SU-DHL-6 (cell line): ENCODE results near the gene REN.

Experiments
- H2AFZ ChIP-seq: fragments of 200-600 bp; sonication (generic); 2 replicates; pipeline ENCODE4 v1.6.1; 2014; ENCODE audit warnings: low read depth, mild to moderate bottlenecking, moderate library complexity, mixed read lengths, antibody characterized with exemption, low read length; ENCODE audit not compliant: severe bottlenecking
- H3F3A ChIP-seq: fragments of 200-600 bp; shearing (Covaris generic); 2 replicates; pipeline ENCODE4 v1.6.0; 2016; ENCODE audit warnings: antibody characterized with exemption, mild to moderate bottlenecking; ENCODE audit not compliant: insufficient read depth
- H3K27ac ChIP-seq: fragments of 200-600 bp; sonication (generic); 2 replicates; pipeline ENCODE4 v1.5.1; 2016; ENCODE audit warnings: low read depth, mild to moderate bottlenecking, low read length, moderate library complexity, mixed read lengths
- H3K27me3 ChIP-seq: fragments of 200-600 bp; sonication (generic), shearing (Covaris generic); 2 replicates; pipeline ENCODE4 v1.6.0; 2014; ENCODE audit warnings: mild to moderate bottlenecking, low read length
- H3K36me3 ChIP-seq: fragments of 200-600 bp; sonication (generic); 2 replicates; pipeline ENCODE4 v1.6.1; 2014; ENCODE audit warnings: mild to moderate bottlenecking, low read length, mixed read lengths
- H3K4me2 ChIP-seq: fragments of 300-600, 200-600 bp; shearing (Covaris generic), sonication (generic); 2 replicates; pipeline ENCODE4 v1.6.0; 2014; ENCODE audit warnings: low read length, low read depth, mild to moderate bottlenecking; ENCODE audit not compliant: poor library complexity, severe bottlenecking
- H3K4me3 ChIP-seq: fragments of 200-600 bp; sonication (generic); 2 replicates; pipeline ENCODE4 v1.5.1; 2014; ENCODE audit warnings: antibody characterized with exemption, low read length, mild to moderate bottlenecking, mixed read lengths; ENCODE audit not compliant: insufficient read depth, poor library complexity, severe bottlenecking
- H3K79me2 ChIP-seq: fragments of 200-600 bp; sonication (generic); 2 replicates; pipeline ENCODE4 v1.6.1; 2014; ENCODE audit warnings: mild to moderate bottlenecking, low read length, moderate library complexity; ENCODE audit not compliant: insufficient read depth
- H3K9ac ChIP-seq: fragments of 200-600 bp; sonication (generic); 2 replicates; pipeline ENCODE4 v1.7.0; 2014; ENCODE audit warnings: mild to moderate bottlenecking, low read length
- H3K9me2 ChIP-seq: fragments of 200-600 bp; sonication (generic); replicated peaks from 2 replicates; pipeline ENCODE4 v1.6.1; 2014; ENCODE audit warnings: low read length; ENCODE audit not compliant: insufficient read depth
- H3K9me3 ChIP-seq: fragments of 200-600 bp; sonication (generic); 2 replicates; pipeline ENCODE4 v1.6.1; 2014; ENCODE audit warnings: low read length, mixed read lengths; ENCODE audit not compliant: insufficient read depth
- H4K20me1 ChIP-seq: fragments of 200-600 bp; sonication (generic); 2 replicates; pipeline ENCODE4 v1.6.1; 2014; ENCODE audit warnings: low read depth, mild to moderate bottlenecking, antibody characterized with exemption, low read length, moderate library complexity, mixed read lengths
- EZH2phosphoT487 ChIP-seq: fragments of 200-600 bp; sonication (generic), shearing (Covaris generic); conservative IDR thresholded peaks from 2 replicates; pipeline ENCODE4 v1.6.1; 2018; ENCODE audit warnings: mild to moderate bottlenecking, antibody characterized with exemption, low read length, moderate library complexity, mixed read lengths
- TF ChIP-seq, protein P1 (sequence below): fragments of 200-600 bp; sonication (generic); IDR thresholded peaks from one replicate; pipeline ENCODE4 v1.5.1; 2017; ENCODE audit warnings: antibody characterized with exemption, mild to moderate bottlenecking, low read length, moderate library complexity; ENCODE audit not compliant: insufficient read depth, poor library complexity, severe bottlenecking

The REN gene

DNA sequence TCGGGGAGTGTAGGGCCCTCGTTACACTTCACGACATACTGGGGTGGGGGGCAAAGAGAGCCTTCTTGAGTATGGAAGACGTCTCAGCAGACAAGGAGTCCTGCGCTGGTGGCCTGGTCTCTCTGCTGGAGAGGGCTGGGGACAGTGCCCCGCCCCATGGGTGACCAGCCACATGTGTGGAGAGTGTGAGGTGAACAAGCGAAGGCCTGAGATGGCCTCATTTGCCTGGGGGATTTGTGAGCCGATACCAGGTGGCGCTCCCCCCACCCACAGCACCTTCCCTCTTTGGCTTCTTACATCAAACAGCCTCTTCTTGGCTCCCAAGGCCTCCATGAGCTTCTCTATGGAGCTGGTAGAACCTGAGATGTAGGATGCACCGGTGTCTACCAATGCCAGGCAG, 10.3 kb downstream of the REN start:
- Histone ChIP-seq H3K79me2 (no peaks in the 10 kb centered on the region), H3K9ac (no peak overlapping the region), H3K9me3 (no peaks in the 10 kb centered on the region), H2AFZ (no peak overlapping the region), H3K4me3 (no peak overlapping the region), H4K20me1 (no peaks in the 10 kb centered on the region), H3K27me3 (no peaks in the 10 kb centered on the region), H3K27ac (no peak overlapping the region), H3K36me3 (no peaks in the 10 kb centered on the region), H3F3A (no peaks in the 10 kb centered on the region), H3K4me2 (no peak overlapping the region), H3K9me2 (no peaks in the 10 kb centered on the region)
- TF ChIP-seq, protein P1, sequence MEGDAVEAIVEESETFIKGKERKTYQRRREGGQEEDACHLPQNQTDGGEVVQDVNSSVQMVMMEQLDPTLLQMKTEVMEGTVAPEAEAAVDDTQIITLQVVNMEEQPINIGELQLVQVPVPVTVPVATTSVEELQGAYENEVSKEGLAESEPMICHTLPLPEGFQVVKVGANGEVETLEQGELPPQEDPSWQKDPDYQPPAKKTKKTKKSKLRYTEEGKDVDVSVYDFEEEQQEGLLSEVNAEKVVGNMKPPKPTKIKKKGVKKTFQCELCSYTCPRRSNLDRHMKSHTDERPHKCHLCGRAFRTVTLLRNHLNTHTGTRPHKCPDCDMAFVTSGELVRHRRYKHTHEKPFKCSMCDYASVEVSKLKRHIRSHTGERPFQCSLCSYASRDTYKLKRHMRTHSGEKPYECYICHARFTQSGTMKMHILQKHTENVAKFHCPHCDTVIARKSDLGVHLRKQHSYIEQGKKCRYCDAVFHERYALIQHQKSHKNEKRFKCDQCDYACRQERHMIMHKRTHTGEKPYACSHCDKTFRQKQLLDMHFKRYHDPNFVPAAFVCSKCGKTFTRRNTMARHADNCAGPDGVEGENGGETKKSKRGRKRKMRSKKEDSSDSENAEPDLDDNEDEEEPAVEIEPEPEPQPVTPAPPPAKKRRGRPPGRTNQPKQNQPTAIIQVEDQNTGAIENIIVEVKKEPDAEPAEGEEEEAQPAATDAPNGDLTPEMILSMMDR, result no peak
- no peak for TF ChIP-seq EZH2phosphoT487

DNA sequence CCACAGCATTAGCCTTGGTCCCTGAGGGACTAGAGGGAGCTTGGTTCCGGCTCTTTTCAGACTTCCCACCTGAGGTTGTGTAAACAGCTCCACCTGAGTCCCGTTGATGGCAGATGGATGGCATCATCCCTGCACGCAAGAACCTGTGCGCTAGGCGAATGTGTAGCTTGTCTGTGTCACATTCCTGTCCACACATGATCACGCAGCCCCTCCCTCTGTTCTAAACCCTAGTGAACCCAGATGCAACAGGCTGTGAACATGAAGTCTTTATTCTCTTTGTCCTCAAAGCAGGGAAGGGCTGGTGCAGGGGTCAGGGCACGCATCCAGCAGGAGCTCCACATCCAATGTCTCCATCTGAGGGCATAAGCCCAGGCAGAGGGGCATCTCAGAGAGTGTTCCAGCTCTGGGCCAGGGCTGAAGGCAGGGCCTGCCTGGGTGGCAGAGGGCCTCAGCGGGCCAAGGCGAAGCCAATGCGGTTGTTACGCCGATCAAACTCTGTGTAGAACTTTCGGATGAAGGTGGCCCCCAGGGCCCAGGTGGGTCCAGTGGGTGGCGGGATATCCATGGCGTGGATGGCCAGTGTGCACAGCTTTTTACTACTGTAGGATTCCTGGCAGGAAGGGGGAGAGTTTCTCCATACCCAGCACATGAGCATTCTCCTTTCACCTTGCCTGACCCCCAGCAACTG, 11.4 kb downstream of the REN start:
- Histone ChIP-seq H2AFZ (no peak overlapping the region), H3K9me2 (no peaks in the 10 kb centered on the region), H3K27me3 (no peaks in the 10 kb centered on the region), H4K20me1 (no peaks in the 10 kb centered on the region), H3K9ac (no peak overlapping the region), H3K36me3 (no peaks in the 10 kb centered on the region), H3K79me2 (no peaks in the 10 kb centered on the region), H3K27ac (no peak overlapping the region), H3K9me3 (no peaks in the 10 kb centered on the region), H3F3A (no peaks in the 10 kb centered on the region), H3K4me2 (no peak overlapping the region), H3K4me3 (no peak overlapping the region)
- TF ChIP-seq, protein P1, result no peak

- Histone ChIP-seq H3F3A (no peaks in the 10 kb centered on the region), H2AFZ (no peak overlapping the region), H3K27me3 (no peaks in the 10 kb centered on the region), H3K9me3 (no peaks in the 10 kb centered on the region), H3K36me3 (no peaks in the 10 kb centered on the region), H3K9ac (no peak overlapping the region), H3K27ac (no peak overlapping the region), H3K9me2 (no peaks in the 10 kb centered on the region), H3K4me3 (no peak overlapping the region), H3K4me2 (no peak overlapping the region), H4K20me1 (no peaks in the 10 kb centered on the region), H3K79me2 (no peaks in the 10 kb centered on the region)
- TF ChIP-seq EZH2phosphoT487, result no peak
- TF ChIP-seq, protein P1, result no peak
Observed at GRCh38 chr1:204153667-204154066, 12.5 kb downstream of the REN start.
